Stimulated activated memory B cell treated with anti-CD40 and anti-IgM and Interleukin-4, amounts not matched to agents 10 μg/mL and 1 μg/mL and 100 μg/mL, for 72 hours (primary cell): ENCODE data around the gene CXXC1.
"Not testable (repeated sequence)": the region's sequence is repeated elsewhere in the genome, so short reads cannot be mapped to it uniquely, and the experiment has no call there.

Experiments
- ATAC-seq: fragments of 150-1000 bp; cut with Tn5 transposase; 2 replicates; pipeline ENCODE4 v1.10.0; 2021
- H3K27ac Mint-ChIP-seq: one replicate; pipeline ENCODE4 v1.8.0; 2022; ENCODE audit warnings: mild to moderate bottlenecking, mixed read lengths
- H3K27me3 Mint-ChIP-seq: one replicate; pipeline ENCODE4 v1.8.0; 2022; ENCODE audit warnings: mixed read lengths
- H3K36me3 Mint-ChIP-seq: one replicate; pipeline ENCODE4 v1.8.0; 2022; ENCODE audit warnings: mixed read lengths
- H3K4me1 Mint-ChIP-seq: one replicate; pipeline ENCODE4 v1.8.0; 2022; ENCODE audit warnings: mixed read lengths
- H3K4me3 Mint-ChIP-seq: one replicate; pipeline ENCODE4 v1.8.0; 2022; ENCODE audit warnings: mild to moderate bottlenecking, moderate library complexity, mixed read lengths
- H3K9me3 Mint-ChIP-seq: one replicate; pipeline ENCODE4 v1.8.0; 2022; ENCODE audit warnings: mixed read lengths

The CXXC1 gene

GRCh38 chr18:50287441-50288347 lies at the start of gene CXXC1:
TSS of gene CXXC1 (minus strand) at chr18:50287692. CDS start at chr18:50287589, 103 bp downstream.
- Mint-ChIP-seq H3K9me3 (peaks cover 3% of the 10 kb centered on the region), H3K36me3 (peaks cover 44% of the 10 kb centered on the region), H3K27me3 (no peaks in the 10 kb centered on the region), H3K27ac (peak within 1 kb of the TSS; percentile 90), H3K4me3 (peak within 1 kb of the TSS; percentile 95), H3K4me1 (peaks cover 30% of the 10 kb centered on the region)
- peak; percentile 95 for ATAC-seq

- Mint-ChIP-seq H3K36me3 (no peaks in the 10 kb centered on the region), H3K4me3 (peak overlapping the region; percentile 29), H3K27me3 (no peaks in the 10 kb centered on the region), H3K9me3 (no peaks in the 10 kb centered on the region), H3K27ac (no peak overlapping the region), H3K4me1 (peaks cover 76% of the 10 kb centered on the region)
- ATAC-seq: peak; percentile 97
Observed at GRCh38 chr18:50334546-50335152, 47.2 kb upstream of the CXXC1 start.

- Mint-ChIP-seq H3K4me3 (no peak overlapping the region), H3K36me3 (no peaks in the 10 kb centered on the region), H3K4me1 (peaks cover 51% of the 10 kb centered on the region), H3K27ac (no peak overlapping the region), H3K9me3 (no peaks in the 10 kb centered on the region), H3K27me3 (no peaks in the 10 kb centered on the region)
- ATAC-seq: no peak
Observed at GRCh38 chr18:50331691-50332090, 44.2 kb upstream of the CXXC1 start.

GRCh38 chr18:50330176-50330575 lies 42.7 kb upstream of the CXXC1 start:
- peaks cover under 1% of the 10 kb centered on the region for H3K9me3 Mint-ChIP-seq
- H3K4me3 Mint-ChIP-seq: no peak overlapping the region
- no peak for ATAC-seq
- no peaks in the 10 kb centered on the region for H3K36me3 Mint-ChIP-seq
- H3K27ac Mint-ChIP-seq: no peak overlapping the region
- peaks cover 42% of the 10 kb centered on the region for H3K4me1 Mint-ChIP-seq
- H3K27me3 Mint-ChIP-seq: peaks cover 4% of the 10 kb centered on the region

- H3K36me3 Mint-ChIP-seq: no peaks in the 10 kb centered on the region
- ATAC-seq: no peak
- H3K4me1 Mint-ChIP-seq: peaks cover 26% of the 10 kb centered on the region
- peaks cover 10% of the 10 kb centered on the region for H3K27me3 Mint-ChIP-seq
- peaks cover 5% of the 10 kb centered on the region for H3K9me3 Mint-ChIP-seq
- no peak overlapping the region for H3K27ac Mint-ChIP-seq
- H3K4me3 Mint-ChIP-seq: no peak overlapping the region
Observed at GRCh38 chr18:50327983-50328382, 40.5 kb upstream of the CXXC1 start.

- H3K4me1 Mint-ChIP-seq: peaks cover 36% of the 10 kb centered on the region
- ATAC-seq: no peak
- peak overlapping the region; percentile 65 for H3K4me3 Mint-ChIP-seq
- peaks cover 5% of the 10 kb centered on the region for H3K9me3 Mint-ChIP-seq
- H3K27me3 Mint-ChIP-seq: peaks cover 10% of the 10 kb centered on the region
- no peak overlapping the region for H3K27ac Mint-ChIP-seq
- no peaks in the 10 kb centered on the region for H3K36me3 Mint-ChIP-seq
Observed at GRCh38 chr18:50320719-50321118, 33.2 kb upstream of the CXXC1 start.

- Mint-ChIP-seq H3K4me3 (no peak overlapping the region), H3K36me3 (no peaks in the 10 kb centered on the region), H3K27me3 (no peaks in the 10 kb centered on the region), H3K4me1 (peaks cover 60% of the 10 kb centered on the region), H3K27ac (no peak overlapping the region), H3K9me3 (no peaks in the 10 kb centered on the region)
- peak; percentile 90 for ATAC-seq
Observed at GRCh38 chr18:50315100-50315871, 27.8 kb upstream of the CXXC1 start.

GRCh38 chr18:50313873-50314460 lies 26.5 kb upstream of the CXXC1 start:
- Mint-ChIP-seq H3K4me1 (peaks cover 58% of the 10 kb centered on the region), H3K9me3 (no peaks in the 10 kb centered on the region), H3K4me3 (no peak overlapping the region)

GRCh38 chr18:50313031-50313607 lies 25.6 kb upstream of the CXXC1 start:
- Mint-ChIP-seq H3K27ac (peak overlapping the region; percentile 85), H3K4me1 (peaks cover 63% of the 10 kb centered on the region), H3K9me3 (no peaks in the 10 kb centered on the region), H3K4me3 (no peak overlapping the region), H3K36me3 (no peaks in the 10 kb centered on the region), H3K27me3 (no peaks in the 10 kb centered on the region)
- ATAC-seq: peak; percentile 63

More at GRCh38 chr18:50313873-50314460, 26.5 kb upstream of the CXXC1 start:
- Mint-ChIP-seq H3K27ac (peak overlapping the region; percentile 85), H3K36me3 (no peaks in the 10 kb centered on the region), H3K27me3 (no peaks in the 10 kb centered on the region)
- ATAC-seq: no peak

GRCh38 chr18:50312296-50313030 lies 25.0 kb upstream of the CXXC1 start:
- ATAC-seq: peak; percentile 84
- H3K4me1 Mint-ChIP-seq: peaks cover 67% of the 10 kb centered on the region
- no peaks in the 10 kb centered on the region for H3K36me3 Mint-ChIP-seq
- peak overlapping the region; percentile 85 for H3K27ac Mint-ChIP-seq
- no peaks in the 10 kb centered on the region for H3K9me3 Mint-ChIP-seq
- no peaks in the 10 kb centered on the region for H3K27me3 Mint-ChIP-seq
- peak overlapping the region; percentile 40 for H3K4me3 Mint-ChIP-seq

GRCh38 chr18:50311650-50312049 lies 24.2 kb upstream of the CXXC1 start:
- H3K27ac Mint-ChIP-seq: peak overlapping the region; percentile 46
- H3K36me3 Mint-ChIP-seq: no peaks in the 10 kb centered on the region
- no peaks in the 10 kb centered on the region for H3K9me3 Mint-ChIP-seq
- H3K27me3 Mint-ChIP-seq: no peaks in the 10 kb centered on the region
- no peak overlapping the region for H3K4me3 Mint-ChIP-seq
- no peak for ATAC-seq
- H3K4me1 Mint-ChIP-seq: peaks cover 74% of the 10 kb centered on the region

GRCh38 chr18:50310080-50310479 lies 22.6 kb upstream of the CXXC1 start:
- H3K27ac Mint-ChIP-seq: peak overlapping the region; percentile 66
- no peaks in the 10 kb centered on the region for H3K36me3 Mint-ChIP-seq
- ATAC-seq: no peak
- H3K4me1 Mint-ChIP-seq: peaks cover 64% of the 10 kb centered on the region
- H3K27me3 Mint-ChIP-seq: no peaks in the 10 kb centered on the region
- H3K9me3 Mint-ChIP-seq: no peaks in the 10 kb centered on the region
- no peak overlapping the region for H3K4me3 Mint-ChIP-seq

GRCh38 chr18:50308851-50309250 lies 21.4 kb upstream of the CXXC1 start:
- not testable (repeated sequence) for H3K36me3 Mint-ChIP-seq

More at GRCh38 chr18:50308851-50309250, 21.4 kb upstream of the CXXC1 start:
- H3K4me3 Mint-ChIP-seq, H3K27me3 Mint-ChIP-seq, ATAC-seq, H3K27ac Mint-ChIP-seq, H3K9me3 Mint-ChIP-seq: not testable (repeated sequence)
- peaks cover 52% of the 10 kb centered on the region for H3K4me1 Mint-ChIP-seq
